BJ (cell line): ENCODE data around the gene DMPK. TPM values are rescaled to one million over a fixed set of nuclear protein-coding genes. Genes with fewer than 3 reads are reported as not detected.

Source experiments
- CTCF ChIA-PET: fragments of 350-600 bp; formaldehyde crosslinking; extraction: SDS; loops from one replicate; lab custom pipeline; 2021; ENCODE audit warnings: antibody characterized with exemption, inconsistent platforms; lab: Yijun Ruan, JAX
- POLR2A ChIA-PET: fragments of 300-600 bp; sonication (Branson Sonifier 250); formaldehyde crosslinking; extraction: SDS; loops from one replicate; lab custom pipeline; 2021; ENCODE audit warnings: antibody characterized with exemption; lab: Charles Lee
- DNase-seq: peaks from one replicate; pipeline ENCODE4 v3.0.0-alpha.2; 2011; ENCODE audit warnings: low read depth
- H3K27me3 ChIP-seq: 2 replicates; pipeline ENCODE4 v1.6.0; 2011; ENCODE audit warnings: low read length; ENCODE audit not compliant: control insufficient read depth, insufficient read depth
- H3K36me3 ChIP-seq: 2 replicates; pipeline ENCODE4 v1.5.1; 2011; ENCODE audit warnings: low read length; ENCODE audit not compliant: control insufficient read depth, insufficient read depth
- H3K4me3 ChIP-seq: 2 replicates; pipeline ENCODE4 v1.5.1; 2011; ENCODE audit warnings: low read depth, mild to moderate bottlenecking, control low read depth, low read length
- polyA minus RNA-seq: library from RNA; depleted of rRNA, polyadenylated mRNA; stranded (reverse); fragments of >200 nt; gene quantifications from 2 replicates; pipeline ENCODE4 v1.2.3, GENCODE V29; 2011; rRNA and poly(A)+ RNA removed
- polyA plus RNA-seq: library from polyadenylated mRNA; depleted of rRNA; stranded (reverse); fragments of >200 nt; gene quantifications from 2 replicates; pipeline ENCODE4 v1.2.3, GENCODE V29; 2011; rRNA removed
- TF ChIP-seq, protein P1 (sequence below): IDR thresholded peaks from 2 replicates; pipeline ENCODE4 v1.5.1; 2011; ENCODE audit warnings: low read depth, mild to moderate bottlenecking, control low read depth, inconsistent platforms, low read length, moderate library complexity; ENCODE audit not compliant: insufficient read depth

Gene DMPK, protein sequence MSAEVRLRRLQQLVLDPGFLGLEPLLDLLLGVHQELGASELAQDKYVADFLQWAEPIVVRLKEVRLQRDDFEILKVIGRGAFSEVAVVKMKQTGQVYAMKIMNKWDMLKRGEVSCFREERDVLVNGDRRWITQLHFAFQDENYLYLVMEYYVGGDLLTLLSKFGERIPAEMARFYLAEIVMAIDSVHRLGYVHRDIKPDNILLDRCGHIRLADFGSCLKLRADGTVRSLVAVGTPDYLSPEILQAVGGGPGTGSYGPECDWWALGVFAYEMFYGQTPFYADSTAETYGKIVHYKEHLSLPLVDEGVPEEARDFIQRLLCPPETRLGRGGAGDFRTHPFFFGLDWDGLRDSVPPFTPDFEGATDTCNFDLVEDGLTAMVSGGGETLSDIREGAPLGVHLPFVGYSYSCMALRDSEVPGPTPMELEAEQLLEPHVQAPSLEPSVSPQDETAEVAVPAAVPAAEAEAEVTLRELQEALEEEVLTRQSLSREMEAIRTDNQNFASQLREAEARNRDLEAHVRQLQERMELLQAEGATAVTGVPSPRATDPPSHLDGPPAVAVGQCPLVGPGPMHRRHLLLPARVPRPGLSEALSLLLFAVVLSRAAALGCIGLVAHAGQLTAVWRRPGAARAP
- polyA plus RNA-seq = 86.2 and 131 TPM in 2 replicates
- polyA minus RNA-seq = 40.2 and 46.7 TPM in 2 replicates

DNA sequence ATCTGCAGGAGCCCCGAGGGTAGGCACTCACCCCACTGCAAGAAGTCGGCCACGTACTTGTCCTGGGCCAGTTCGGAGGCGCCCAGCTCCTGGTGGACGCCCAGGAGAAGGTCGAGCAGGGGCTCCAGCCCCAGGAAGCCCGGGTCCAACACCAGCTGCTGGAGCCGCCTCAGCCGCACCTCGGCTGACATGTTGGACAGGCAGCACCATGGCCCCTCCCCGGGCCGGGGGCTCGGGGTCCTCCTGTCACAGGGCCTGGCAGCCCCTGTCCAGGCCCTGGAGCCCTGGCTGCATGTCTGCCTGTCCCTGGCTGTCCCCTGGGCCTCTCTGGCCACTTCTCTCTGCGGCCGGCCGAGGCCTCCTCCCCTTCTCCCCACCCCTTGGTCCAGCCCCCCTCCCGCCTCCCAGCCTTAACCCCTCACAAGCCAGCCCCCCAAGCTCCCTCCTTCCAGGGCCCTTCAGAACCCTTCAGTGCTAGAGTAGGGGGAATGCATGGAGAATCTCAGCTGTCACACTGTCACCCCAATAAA, at the start of gene DMPK:
Gene DMPK, minus strand, starts transcription at position 329 of the 530 bp plus-strand sequence. Its CDS starts 138 bp downstream, at position 191.
- H3K36me3 ChIP-seq = peaks cover 37% of the 10 kb centered on the region
- ChIA-PET POLR2A (interaction anchor here (0.5 to 1.4 kb wide), 9 partner anchors 9 to 603 kb away, joined by 3 to 16 read pairs (median 3); partner anchors contain the start of genes DMWD, QPCTL, SIX5 and SNRPD2), CTCF (interaction anchor here (1.1 to 4.1 kb wide), 7 partner anchors 10 to 35 kb away, joined by 3 to 31 read pairs (median 13); partner anchors contain the start of genes DMWD and SIX5)

DNA sequence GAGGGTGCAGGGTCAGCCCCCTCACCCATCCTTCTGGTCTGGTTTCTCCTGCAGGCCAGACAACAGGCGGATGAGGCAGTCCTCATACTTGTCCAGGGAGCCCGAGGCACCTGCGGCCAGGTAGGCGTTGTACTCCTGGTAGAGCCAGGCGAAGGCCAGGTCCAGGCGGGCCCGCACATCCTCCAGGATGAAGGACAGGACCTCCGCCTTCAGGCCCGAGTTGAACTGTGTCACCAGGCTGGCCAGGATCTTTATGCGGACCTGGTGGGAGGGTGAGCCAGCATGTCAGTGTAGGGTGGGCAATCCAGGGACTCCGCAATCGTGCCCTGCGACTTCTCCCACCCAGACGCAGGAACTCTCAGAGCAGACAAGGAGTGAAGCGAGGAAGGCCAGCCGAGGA, 46.7 kb upstream of the DMPK start:
- ChIA-PET CTCF (interaction anchor here (1.0 to 4.5 kb wide), 3 partner anchors 9 to 12 kb away, joined by 3 to 46 read pairs (median 5); no protein-coding TSS in a partner anchor), POLR2A (no interaction called here)
- no peak overlapping the region for H3K4me3 ChIP-seq
- no peak for DNase-seq
- no peaks in the 10 kb centered on the region for H3K27me3 ChIP-seq
- H3K36me3 ChIP-seq = peaks cover 46% of the 10 kb centered on the region
- TF ChIP-seq, protein P1, sequence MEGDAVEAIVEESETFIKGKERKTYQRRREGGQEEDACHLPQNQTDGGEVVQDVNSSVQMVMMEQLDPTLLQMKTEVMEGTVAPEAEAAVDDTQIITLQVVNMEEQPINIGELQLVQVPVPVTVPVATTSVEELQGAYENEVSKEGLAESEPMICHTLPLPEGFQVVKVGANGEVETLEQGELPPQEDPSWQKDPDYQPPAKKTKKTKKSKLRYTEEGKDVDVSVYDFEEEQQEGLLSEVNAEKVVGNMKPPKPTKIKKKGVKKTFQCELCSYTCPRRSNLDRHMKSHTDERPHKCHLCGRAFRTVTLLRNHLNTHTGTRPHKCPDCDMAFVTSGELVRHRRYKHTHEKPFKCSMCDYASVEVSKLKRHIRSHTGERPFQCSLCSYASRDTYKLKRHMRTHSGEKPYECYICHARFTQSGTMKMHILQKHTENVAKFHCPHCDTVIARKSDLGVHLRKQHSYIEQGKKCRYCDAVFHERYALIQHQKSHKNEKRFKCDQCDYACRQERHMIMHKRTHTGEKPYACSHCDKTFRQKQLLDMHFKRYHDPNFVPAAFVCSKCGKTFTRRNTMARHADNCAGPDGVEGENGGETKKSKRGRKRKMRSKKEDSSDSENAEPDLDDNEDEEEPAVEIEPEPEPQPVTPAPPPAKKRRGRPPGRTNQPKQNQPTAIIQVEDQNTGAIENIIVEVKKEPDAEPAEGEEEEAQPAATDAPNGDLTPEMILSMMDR = no peak

More for the DNA sequence above, at the start of gene DMPK:
- H3K27me3 ChIP-seq = no peaks in the 10 kb centered on the region
- no peak for DNase-seq
- H3K4me3 ChIP-seq = peak within 1 kb of the TSS; percentile 77
- TF ChIP-seq, protein P1 = 0 out of 2 replicates have a peak, but pooled peaks have one; percentile 8

DNA sequence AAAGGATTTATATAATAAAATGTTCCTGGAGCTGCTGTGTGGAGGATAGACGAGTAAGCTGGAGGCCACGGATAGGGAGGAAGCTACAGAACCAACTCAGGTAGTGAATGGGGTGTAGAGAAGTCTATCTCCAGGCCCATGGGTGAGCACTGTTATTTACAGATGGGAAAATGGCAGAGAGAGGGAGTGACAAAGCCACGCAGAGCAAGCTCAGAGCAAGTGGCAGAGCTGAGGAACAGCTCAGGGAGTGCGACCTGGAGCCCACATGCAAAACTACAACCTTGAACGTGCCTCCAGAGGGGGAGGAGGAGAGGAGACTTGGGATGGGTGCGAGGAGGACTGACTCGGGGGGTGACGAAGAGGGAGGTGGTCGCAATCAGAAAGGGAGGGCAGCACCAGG, 46.2 kb upstream of the DMPK start:
- no peak for DNase-seq
- POLR2A ChIA-PET = no interaction called here
- CTCF ChIA-PET = interaction anchor here (1.1 to 4.5 kb wide), 2 partner anchors 8 to 11 kb away, joined by 3 to 46 read pairs; no protein-coding TSS in a partner anchor
- Histone ChIP-seq H3K27me3 (no peaks in the 10 kb centered on the region), H3K4me3 (no peak overlapping the region), H3K36me3 (peaks cover 48% of the 10 kb centered on the region)
- TF ChIP-seq, protein P1 = no peak

DNA sequence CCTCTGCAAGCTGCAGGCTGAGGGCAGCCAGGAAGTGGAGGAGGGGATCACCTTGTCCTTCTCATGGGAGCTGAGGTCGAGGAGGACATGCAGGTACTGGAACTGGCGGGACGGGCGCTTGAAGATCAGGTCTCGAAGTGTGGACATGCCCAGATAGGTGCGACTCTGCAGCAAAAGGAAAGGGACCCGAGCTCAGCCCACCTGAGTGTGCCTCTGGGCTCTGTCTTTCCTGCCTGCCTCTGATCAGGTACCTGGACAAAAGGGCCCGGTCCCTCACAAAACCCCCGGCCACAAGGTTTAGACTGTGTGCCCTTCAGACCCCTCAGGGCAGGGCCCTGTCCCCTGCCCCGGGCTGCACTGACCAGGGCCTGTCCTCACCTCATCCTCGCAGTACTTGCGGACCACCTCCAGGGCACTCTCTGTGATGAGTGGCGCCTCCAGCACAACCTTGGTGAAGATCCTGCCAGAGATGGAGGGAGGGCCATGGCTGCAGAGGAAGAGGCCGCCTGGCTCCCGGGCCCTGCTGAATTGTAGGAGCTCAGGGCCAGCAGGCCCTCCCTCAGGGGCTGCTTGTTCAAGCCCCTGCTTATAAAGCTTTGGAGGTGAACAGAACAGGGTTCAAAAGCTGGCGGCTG, 45.3 kb upstream of the DMPK start:
- POLR2A ChIA-PET = no interaction called here

More for the DNA sequence above, 45.3 kb upstream of the DMPK start:
- TF ChIP-seq, protein P1 = no peak
- Histone ChIP-seq H3K36me3 (peaks cover 52% of the 10 kb centered on the region), H3K4me3 (no peak overlapping the region), H3K27me3 (no peaks in the 10 kb centered on the region)
- DNase-seq = no peak
- CTCF ChIA-PET = interaction anchor here (1.0 to 4.5 kb wide), 2 partner anchors 10 to 14 kb away, joined by 3 to 46 read pairs; no protein-coding TSS in a partner anchor
